ENCODE measurements around the gene HCFC1. TPM values are rescaled to one million over a fixed set of nuclear protein-coding genes. Genes with fewer than 3 reads are reported as not detected.
"Not testable (repeated sequence)": the region's sequence is repeated elsewhere in the genome, so short reads cannot be mapped to it uniquely, and the experiment has no call there.

HCFC1 gene
- total RNA-seq, 1 experiment from 2014 or later, result 77.7 TPM

GRCh38 chrX:154000051-154000450, 28.4 kb upstream of the HCFC1 start:
- DNase-seq, result no peak
- no peaks in the 10 kb centered on the region for H3K9me3 Mint-ChIP-seq (ENCODE audit: low read depth, unreplicated experiment)
- H3K36me3 Mint-ChIP-seq (ENCODE audit: insufficient read depth, unreplicated experiment), result peaks cover 3% of the 10 kb centered on the region
- intact Hi-C loops (cut with micrococcal nuclease; ENCODE audit: unreplicated experiment), result no loop called here
- CTCF ChIA-PET, result no interaction called here
- H3K4me3 Mint-ChIP-seq (ENCODE audit: low read depth, unreplicated experiment), result peak overlapping the region; percentile 33
- no TSS peak for BruUV-seq (replicated peaks)
- no peak overlapping the region for H3K27ac Mint-ChIP-seq (ENCODE audit: unreplicated experiment)
- no peak for TF ChIP-seq CTCF (IDR thresholded peaks at IDR 0.05; ENCODE audit: unreplicated experiment)
- peaks cover 10% of the 10 kb centered on the region for H3K4me1 Mint-ChIP-seq (ENCODE audit: low read depth, unreplicated experiment)
- no peaks in the 10 kb centered on the region for H3K27me3 Mint-ChIP-seq (ENCODE audit: unreplicated experiment)

GRCh38 chrX:153999359-154000037, 27.9 kb upstream of the HCFC1 start:
- no TSS peak for BruUV-seq (replicated peaks)
- Mint-ChIP-seq H3K4me3 (ENCODE audit: low read depth, unreplicated experiment) (peak overlapping the region; percentile 33), H3K36me3 (ENCODE audit: insufficient read depth, unreplicated experiment) (peaks cover 3% of the 10 kb centered on the region), H3K27ac (ENCODE audit: unreplicated experiment) (no peak overlapping the region), H3K27me3 (ENCODE audit: unreplicated experiment) (no peaks in the 10 kb centered on the region), H3K4me1 (ENCODE audit: low read depth, unreplicated experiment) (peaks cover 10% of the 10 kb centered on the region), H3K9me3 (ENCODE audit: low read depth, unreplicated experiment) (no peaks in the 10 kb centered on the region)
- CTCF ChIA-PET, result no interaction called here
- no peak for TF ChIP-seq CTCF (IDR thresholded peaks at IDR 0.05; ENCODE audit: unreplicated experiment)
- DNase-seq, result no peak
- intact Hi-C loops (cut with micrococcal nuclease; ENCODE audit: unreplicated experiment), result no loop called here

GRCh38 chrX:153995504-153995903, 23.9 kb upstream of the HCFC1 start:
- H3K27me3 Mint-ChIP-seq (ENCODE audit: unreplicated experiment), result no peaks in the 10 kb centered on the region
- peaks cover 3% of the 10 kb centered on the region for H3K9me3 Mint-ChIP-seq (ENCODE audit: low read depth, unreplicated experiment)
- no TSS peak for BruUV-seq (replicated peaks)
- CTCF ChIA-PET, result no interaction called here
- H3K36me3 Mint-ChIP-seq (ENCODE audit: insufficient read depth, unreplicated experiment), result no peaks in the 10 kb centered on the region
- H3K4me1 Mint-ChIP-seq (ENCODE audit: low read depth, unreplicated experiment), result peaks cover 10% of the 10 kb centered on the region
- H3K27ac Mint-ChIP-seq (ENCODE audit: unreplicated experiment), result no peak overlapping the region
- H3K4me3 Mint-ChIP-seq (ENCODE audit: low read depth, unreplicated experiment), result no peak overlapping the region
- intact Hi-C loops (cut with micrococcal nuclease; ENCODE audit: unreplicated experiment), result no loop called here
- no peak for TF ChIP-seq CTCF (IDR thresholded peaks at IDR 0.05; ENCODE audit: unreplicated experiment)
- no peak for DNase-seq

GRCh38 chrX:153994398-153994797, 22.8 kb upstream of the HCFC1 start:
- intact Hi-C loops (cut with micrococcal nuclease; ENCODE audit: unreplicated experiment); DNase-seq; H3K4me1 Mint-ChIP-seq (ENCODE audit: low read depth, unreplicated experiment); H3K9me3 Mint-ChIP-seq (ENCODE audit: low read depth, unreplicated experiment); H3K27me3 Mint-ChIP-seq (ENCODE audit: unreplicated experiment); H3K36me3 Mint-ChIP-seq (ENCODE audit: insufficient read depth, unreplicated experiment); H3K27ac Mint-ChIP-seq (ENCODE audit: unreplicated experiment); BruUV-seq (replicated peaks); CTCF ChIA-PET; H3K4me3 Mint-ChIP-seq (ENCODE audit: low read depth, unreplicated experiment): not testable (repeated sequence)

- H3K9me3 Mint-ChIP-seq (ENCODE audit: low read depth, unreplicated experiment), result peaks cover 3% of the 10 kb centered on the region
- H3K27me3 Mint-ChIP-seq (ENCODE audit: unreplicated experiment), result no peaks in the 10 kb centered on the region
- BruUV-seq (replicated peaks), result no TSS peak
- no peaks in the 10 kb centered on the region for H3K4me1 Mint-ChIP-seq (ENCODE audit: low read depth, unreplicated experiment)
- H3K4me3 Mint-ChIP-seq (ENCODE audit: low read depth, unreplicated experiment), result no peak overlapping the region
- no peak overlapping the region for H3K27ac Mint-ChIP-seq (ENCODE audit: unreplicated experiment)
- CTCF ChIA-PET, result no interaction called here
- no peaks in the 10 kb centered on the region for H3K36me3 Mint-ChIP-seq (ENCODE audit: insufficient read depth, unreplicated experiment)
- DNase-seq, result no peak
- intact Hi-C loops (cut with micrococcal nuclease; ENCODE audit: unreplicated experiment), result no loop called here
- no peak for TF ChIP-seq CTCF (IDR thresholded peaks at IDR 0.05; ENCODE audit: unreplicated experiment)
Measured at GRCh38 chrX:153993978-153994377, 22.4 kb upstream of the HCFC1 start.
